RWPE2 (cell line): ENCODE measurements around the gene LIN52.
A peak's percentile ranks its signal among the peaks of the same experiment; 100 is the strongest.

Source experiments
- ATAC-seq: fragments of 200-7000 bp; cut with Tn5 transposase; 3 replicates; pipeline ENCODE4 v1.9.1; 2021; ENCODE audit warnings: low read depth
- DNase-seq: peaks from one replicate; pipeline ENCODE4 v3.0.0-alpha.2; 2020; ENCODE audit warnings: low spot score
- H3K27ac ChIP-seq: fragments of 450-650 bp; 2 replicates; pipeline ENCODE4 v1.5.1; 2017; ENCODE audit warnings: mild to moderate bottlenecking; ENCODE audit not compliant: poor library complexity, severe bottlenecking
- H3K27me3 ChIP-seq: fragments of 250-450 bp; sonication (Bioruptor Pico); 2 replicates; pipeline ENCODE4 v1.5.1; 2021; ENCODE audit warnings: mild to moderate bottlenecking, moderate library complexity; ENCODE audit not compliant: insufficient read depth, poor library complexity, severe bottlenecking
- H3K36me3 ChIP-seq: fragments of 250-450 bp; sonication (Bioruptor Pico); 2 replicates; pipeline ENCODE4 v1.5.1; 2020; ENCODE audit warnings: low read depth, mild to moderate bottlenecking, moderate library complexity
- H3K4me1 ChIP-seq: fragments of 250-450 bp; sonication (Bioruptor Pico); 2 replicates; pipeline ENCODE4 v1.5.1; 2021; ENCODE audit warnings: mild to moderate bottlenecking, moderate library complexity; ENCODE audit not compliant: insufficient read depth, poor library complexity, severe bottlenecking
- H3K4me3 ChIP-seq: fragments of 250-450 bp; sonication (Bioruptor Pico); 2 replicates; pipeline ENCODE4 v1.5.1; 2021; ENCODE audit warnings: mild to moderate bottlenecking, moderate library complexity; ENCODE audit not compliant: severe bottlenecking
- H3K9me3 ChIP-seq: fragments of 250-450 bp; sonication (Bioruptor Pico); 2 replicates; pipeline ENCODE4 v1.5.1; 2021; ENCODE audit warnings: mild to moderate bottlenecking, moderate library complexity; ENCODE audit not compliant: severe bottlenecking
- TF ChIP-seq, protein P1 (sequence below): fragments of 450-650 bp; IDR thresholded peaks from one replicate; pipeline ENCODE4 v1.5.1; 2017; ENCODE audit warnings: mild to moderate bottlenecking, moderate library complexity; ENCODE audit not compliant: poor library complexity, severe bottlenecking

LIN52 gene

DNA sequence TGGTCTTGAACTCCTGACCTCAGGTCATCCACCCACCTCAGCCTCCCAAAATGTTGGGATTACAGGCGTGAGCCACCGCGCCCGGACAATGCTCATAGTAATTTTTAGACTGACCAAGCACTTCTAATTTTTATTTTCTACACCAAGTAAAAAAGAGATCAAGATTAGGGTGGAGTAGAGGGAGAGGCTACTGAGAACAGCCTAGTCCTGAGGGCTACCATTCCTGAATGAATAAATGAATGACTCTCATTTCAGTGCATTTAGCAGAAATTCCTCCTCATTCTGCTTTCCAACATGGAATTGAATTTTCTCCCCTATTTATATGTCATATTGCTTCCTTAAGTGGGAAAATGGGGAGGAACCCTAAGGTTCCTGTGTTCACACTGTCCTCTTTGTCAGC is 39.2 kb upstream of the LIN52 start:
- H3K27me3 ChIP-seq: no peaks in the 10 kb centered on the region
- peaks cover 6% of the 10 kb centered on the region for H3K4me1 ChIP-seq
- ATAC-seq (no peak), DNase-seq (no peak)
- H3K27ac ChIP-seq: no peak overlapping the region
- TF ChIP-seq, protein P1, sequence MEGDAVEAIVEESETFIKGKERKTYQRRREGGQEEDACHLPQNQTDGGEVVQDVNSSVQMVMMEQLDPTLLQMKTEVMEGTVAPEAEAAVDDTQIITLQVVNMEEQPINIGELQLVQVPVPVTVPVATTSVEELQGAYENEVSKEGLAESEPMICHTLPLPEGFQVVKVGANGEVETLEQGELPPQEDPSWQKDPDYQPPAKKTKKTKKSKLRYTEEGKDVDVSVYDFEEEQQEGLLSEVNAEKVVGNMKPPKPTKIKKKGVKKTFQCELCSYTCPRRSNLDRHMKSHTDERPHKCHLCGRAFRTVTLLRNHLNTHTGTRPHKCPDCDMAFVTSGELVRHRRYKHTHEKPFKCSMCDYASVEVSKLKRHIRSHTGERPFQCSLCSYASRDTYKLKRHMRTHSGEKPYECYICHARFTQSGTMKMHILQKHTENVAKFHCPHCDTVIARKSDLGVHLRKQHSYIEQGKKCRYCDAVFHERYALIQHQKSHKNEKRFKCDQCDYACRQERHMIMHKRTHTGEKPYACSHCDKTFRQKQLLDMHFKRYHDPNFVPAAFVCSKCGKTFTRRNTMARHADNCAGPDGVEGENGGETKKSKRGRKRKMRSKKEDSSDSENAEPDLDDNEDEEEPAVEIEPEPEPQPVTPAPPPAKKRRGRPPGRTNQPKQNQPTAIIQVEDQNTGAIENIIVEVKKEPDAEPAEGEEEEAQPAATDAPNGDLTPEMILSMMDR: no peak
- no peaks in the 10 kb centered on the region for H3K9me3 ChIP-seq
- no peak overlapping the region for H3K4me3 ChIP-seq
- no peaks in the 10 kb centered on the region for H3K36me3 ChIP-seq

- no peaks in the 10 kb centered on the region for H3K36me3 ChIP-seq
- no peaks in the 10 kb centered on the region for H3K27me3 ChIP-seq
- peaks cover 6% of the 10 kb centered on the region for H3K4me1 ChIP-seq
- TF ChIP-seq, protein P1: peak; percentile 16
- H3K4me3 ChIP-seq: no peak overlapping the region
- ATAC-seq (peak; percentile 27; the same call in 1 of the 3 replicates), DNase-seq (no peak)
- H3K27ac ChIP-seq: no peak overlapping the region
- H3K9me3 ChIP-seq: no peaks in the 10 kb centered on the region
Observed at GRCh38 chr14:74048281-74048680, 36.5 kb upstream of the LIN52 start.

- no peaks in the 10 kb centered on the region for H3K27me3 ChIP-seq
- peaks cover 6% of the 10 kb centered on the region for H3K4me1 ChIP-seq
- no peak overlapping the region for H3K27ac ChIP-seq
- DNase-seq (no peak), ATAC-seq (no peak)
- H3K9me3 ChIP-seq: no peaks in the 10 kb centered on the region
- TF ChIP-seq, protein P1: no peak
- no peak overlapping the region for H3K4me3 ChIP-seq
- no peaks in the 10 kb centered on the region for H3K36me3 ChIP-seq
Observed at GRCh38 chr14:74049876-74050495, 34.8 kb upstream of the LIN52 start.

GRCh38 chr14:74062809-74063150 is 22.0 kb upstream of the LIN52 start:
- Histone ChIP-seq H3K4me1 (peaks cover 11% of the 10 kb centered on the region), H3K36me3 (peaks cover 3% of the 10 kb centered on the region), H3K4me3 (no peak overlapping the region), H3K9me3 (no peaks in the 10 kb centered on the region), H3K27me3 (no peaks in the 10 kb centered on the region), H3K27ac (peak overlapping the region; percentile 34)
- DNase-seq: no peak
- peak; percentile 11; the same call in 2 of the 3 replicates for ATAC-seq
- TF ChIP-seq, protein P1: no peak

DNA sequence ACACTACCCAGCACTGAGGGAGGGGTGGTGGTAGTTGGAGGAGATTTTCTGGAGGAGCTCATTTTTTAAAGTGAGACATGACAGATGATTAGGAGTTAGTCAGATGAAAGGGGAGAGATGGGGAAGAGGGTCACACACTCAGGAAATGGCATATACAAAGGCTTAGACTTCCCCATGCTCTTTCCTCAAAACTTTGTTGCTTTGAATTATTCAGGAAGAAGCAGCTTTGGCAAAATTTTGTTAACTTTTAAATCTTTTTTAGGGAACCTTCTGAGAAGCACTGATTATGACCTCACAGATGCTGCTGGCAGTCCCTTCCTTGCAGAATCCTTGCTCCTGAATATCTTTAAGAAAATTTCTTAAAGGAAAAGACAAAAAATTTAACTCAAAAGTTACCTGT is 20.3 kb upstream of the LIN52 start:
- Histone ChIP-seq H3K27ac (no peak overlapping the region), H3K9me3 (no peaks in the 10 kb centered on the region), H3K36me3 (peaks cover 3% of the 10 kb centered on the region), H3K4me1 (peaks cover 11% of the 10 kb centered on the region), H3K27me3 (no peaks in the 10 kb centered on the region), H3K4me3 (no peak overlapping the region)
- DNase-seq (no peak), ATAC-seq (no peak)
- TF ChIP-seq, protein P1: no peak
